NT2/D1 (cell line): Measurements from ENCODE around the gene PRDX5.
A peak's percentile ranks its signal among the peaks of the same experiment; 100 is the strongest.

Experiments used
- DNase-seq: peaks from one replicate; pipeline ENCODE4 v3.0.0-alpha.2; 2011; ENCODE audit warnings: low read depth, low spot score
- H3K27me3 ChIP-seq: 2 replicates; pipeline ENCODE4 v1.6.0; 2011; ENCODE audit warnings: mild to moderate bottlenecking; ENCODE audit not compliant: insufficient read length, insufficient read depth
- H3K36me3 ChIP-seq: 2 replicates; pipeline ENCODE4 v1.6.1; 2011; ENCODE audit warnings: mild to moderate bottlenecking, low read length, mixed read lengths; ENCODE audit not compliant: insufficient read depth, insufficient read length
- H3K4me1 ChIP-seq: 2 replicates; pipeline ENCODE4 v1.5.1; 2011; ENCODE audit not compliant: insufficient read depth, insufficient read length
- H3K4me3 ChIP-seq: 2 replicates; pipeline ENCODE4 v1.5.1; 2011; ENCODE audit warnings: low read depth; ENCODE audit not compliant: insufficient read length
- H3K9ac ChIP-seq: 2 replicates; pipeline ENCODE4 v1.6.0; 2011; ENCODE audit warnings: low read depth; ENCODE audit not compliant: insufficient read length
- H3K9me3 ChIP-seq: 2 replicates; pipeline ENCODE4 v1.5.1; 2011; ENCODE audit warnings: mild to moderate bottlenecking, low read length; ENCODE audit not compliant: insufficient read depth
- SUZ12 ChIP-seq: IDR thresholded peaks from 2 replicates; pipeline ENCODE4 v1.6.1; 2011; ENCODE audit not compliant: insufficient read length, insufficient read depth; ENCODE audit errors: extremely low read depth
- YY1 ChIP-seq: IDR thresholded peaks from 2 replicates; pipeline ENCODE4 v1.6.1; 2011; ENCODE audit not compliant: insufficient read length, insufficient read depth
- ZNF274 ChIP-seq: IDR thresholded peaks from 2 replicates; pipeline ENCODE4 v1.6.1; 2011; ENCODE audit warnings: mild to moderate bottlenecking, low read depth, low read length

Gene PRDX5

DNA sequence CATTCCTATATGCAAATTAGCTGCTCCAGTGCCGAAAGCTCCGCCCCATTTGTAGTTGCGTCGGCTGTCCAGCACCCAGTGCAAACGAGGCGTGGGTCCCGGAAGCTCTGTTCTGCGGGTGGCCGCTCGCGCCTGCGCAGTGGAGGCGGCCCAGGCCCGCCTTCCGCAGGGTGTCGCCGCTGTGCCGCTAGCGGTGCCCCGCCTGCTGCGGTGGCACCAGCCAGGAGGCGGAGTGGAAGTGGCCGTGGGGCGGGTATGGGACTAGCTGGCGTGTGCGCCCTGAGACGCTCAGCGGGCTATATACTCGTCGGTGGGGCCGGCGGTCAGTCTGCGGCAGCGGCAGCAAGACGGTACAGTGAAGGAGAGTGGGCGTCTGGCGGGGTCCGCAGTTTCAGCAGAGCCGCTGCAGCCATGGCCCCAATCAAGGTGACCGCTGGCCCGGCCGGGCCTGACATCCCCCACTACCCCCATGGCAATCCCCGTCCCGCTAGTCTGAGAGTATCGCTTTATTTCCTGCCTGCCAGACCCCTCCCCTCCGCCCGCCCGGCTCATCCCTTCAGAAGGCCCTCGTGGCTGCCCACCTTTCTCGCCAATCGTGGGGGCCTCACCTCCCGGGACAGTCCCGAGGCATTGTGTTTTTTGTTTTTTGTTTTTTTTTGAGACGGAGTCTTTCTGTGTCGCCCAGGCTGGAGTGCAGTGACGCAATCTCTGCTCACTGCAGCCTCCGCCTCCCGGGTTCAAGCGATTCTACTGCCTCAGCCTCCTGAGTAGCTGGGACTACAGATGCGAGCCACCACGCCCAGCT, at the start of gene PRDX5:
Gene PRDX5, plus strand, starts transcription at position 161 of the 805 bp plus-strand sequence. Its CDS starts 95 bp downstream, at position 256.
- DNase-seq, result peak; percentile 90
- H3K27me3 ChIP-seq, result no peaks in the 10 kb centered on the region
- TF ChIP-seq ZNF274, result no peak
- TF ChIP-seq SUZ12, result no peak
- no peak for TF ChIP-seq YY1
- no peaks in the 10 kb centered on the region for H3K9me3 ChIP-seq
- H3K4me1 ChIP-seq, result peaks cover 27% of the 10 kb centered on the region
- peaks cover 73% of the 10 kb centered on the region for H3K36me3 ChIP-seq
- H3K4me3 ChIP-seq, result peak within 1 kb of the TSS; percentile 94
- peak within 1 kb of the TSS; percentile 96 for H3K9ac ChIP-seq

DNA sequence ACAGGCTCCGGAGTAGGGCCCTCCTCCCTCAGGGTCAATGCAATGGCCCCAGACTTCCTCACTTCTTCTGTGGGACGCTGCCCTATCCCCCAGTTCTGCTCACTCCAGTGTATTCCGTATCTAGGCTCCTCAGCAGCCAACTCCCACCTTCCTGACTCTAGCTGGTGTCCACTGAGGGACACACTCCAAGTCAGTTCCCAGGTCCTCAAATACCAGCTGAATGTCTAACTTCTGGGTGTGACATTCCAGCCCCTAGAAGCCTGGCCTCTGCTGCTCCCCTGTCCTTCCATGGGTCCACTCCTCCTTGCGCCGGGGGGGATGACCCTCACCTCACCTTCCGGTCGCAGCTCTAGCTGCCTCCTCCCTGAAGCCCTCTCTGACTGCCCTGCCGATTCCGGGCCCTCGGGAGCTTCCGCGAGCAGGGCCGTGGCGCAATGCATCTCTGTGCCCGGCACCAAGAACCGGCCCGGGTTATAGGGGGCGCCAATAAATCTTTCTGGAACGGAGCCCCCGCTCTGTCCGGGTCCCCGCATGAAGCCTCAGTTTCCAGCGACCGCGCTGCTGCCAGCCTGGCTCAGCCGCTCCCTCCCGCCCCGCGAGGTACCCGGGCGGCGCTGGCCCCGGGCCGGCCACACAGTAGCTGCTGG, 48.9 kb upstream of the PRDX5 start:
- H3K4me3 ChIP-seq, result peak overlapping the region; percentile 95
- H3K27me3 ChIP-seq, result no peaks in the 10 kb centered on the region
- H3K4me1 ChIP-seq, result peaks cover 17% of the 10 kb centered on the region
- peak overlapping the region; percentile 90 for H3K9ac ChIP-seq
- no peaks in the 10 kb centered on the region for H3K9me3 ChIP-seq
- no peak for DNase-seq
- TF ChIP-seq SUZ12 (no peak), ZNF274 (no peak), YY1 (no peak)
- H3K36me3 ChIP-seq, result peaks cover 50% of the 10 kb centered on the region

DNA sequence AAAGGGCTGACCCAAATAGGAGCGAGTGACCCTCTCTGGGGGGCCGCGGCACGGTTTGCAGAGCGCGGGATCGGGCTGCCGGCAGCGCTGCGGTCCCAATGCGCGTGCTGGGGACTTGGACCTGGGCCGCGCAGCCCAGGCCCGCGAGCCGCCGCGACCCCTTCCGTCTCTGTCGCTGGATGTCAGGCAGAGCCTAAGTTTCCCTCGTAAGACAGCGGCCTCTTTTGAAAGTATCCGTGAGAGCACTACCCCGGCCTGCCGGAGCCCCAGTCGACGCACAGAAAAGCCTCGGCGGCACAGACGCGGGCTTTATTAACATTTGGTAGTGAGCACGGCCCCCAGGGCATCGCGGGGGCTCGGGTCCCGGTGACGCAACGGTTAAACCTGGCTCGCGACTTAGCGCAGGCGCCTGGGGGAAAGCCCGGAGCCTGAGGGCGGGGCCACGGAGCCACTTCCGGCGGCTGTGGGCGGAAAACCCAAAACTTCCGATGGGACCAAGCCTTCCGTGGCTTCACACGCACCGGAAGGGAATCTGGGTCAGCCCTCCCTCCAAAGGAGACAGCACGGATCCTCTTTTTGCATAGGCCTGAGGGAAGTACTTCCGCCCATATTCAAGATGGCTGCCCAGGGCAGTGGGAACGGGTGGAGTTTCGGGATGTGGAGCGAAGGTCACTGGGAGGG, 48.2 kb upstream of the PRDX5 start:
- peak; percentile 99 for TF ChIP-seq YY1
- TF ChIP-seq SUZ12, result no peak
- no peak for TF ChIP-seq ZNF274
- H3K27me3 ChIP-seq, result no peaks in the 10 kb centered on the region
- peak overlapping the region; percentile 90 for H3K9ac ChIP-seq
- no peaks in the 10 kb centered on the region for H3K9me3 ChIP-seq
- H3K36me3 ChIP-seq, result peaks cover 43% of the 10 kb centered on the region
- peak overlapping the region; percentile 95 for H3K4me3 ChIP-seq
- peak; percentile 99 for DNase-seq
- H3K4me1 ChIP-seq, result peaks cover 14% of the 10 kb centered on the region

DNA sequence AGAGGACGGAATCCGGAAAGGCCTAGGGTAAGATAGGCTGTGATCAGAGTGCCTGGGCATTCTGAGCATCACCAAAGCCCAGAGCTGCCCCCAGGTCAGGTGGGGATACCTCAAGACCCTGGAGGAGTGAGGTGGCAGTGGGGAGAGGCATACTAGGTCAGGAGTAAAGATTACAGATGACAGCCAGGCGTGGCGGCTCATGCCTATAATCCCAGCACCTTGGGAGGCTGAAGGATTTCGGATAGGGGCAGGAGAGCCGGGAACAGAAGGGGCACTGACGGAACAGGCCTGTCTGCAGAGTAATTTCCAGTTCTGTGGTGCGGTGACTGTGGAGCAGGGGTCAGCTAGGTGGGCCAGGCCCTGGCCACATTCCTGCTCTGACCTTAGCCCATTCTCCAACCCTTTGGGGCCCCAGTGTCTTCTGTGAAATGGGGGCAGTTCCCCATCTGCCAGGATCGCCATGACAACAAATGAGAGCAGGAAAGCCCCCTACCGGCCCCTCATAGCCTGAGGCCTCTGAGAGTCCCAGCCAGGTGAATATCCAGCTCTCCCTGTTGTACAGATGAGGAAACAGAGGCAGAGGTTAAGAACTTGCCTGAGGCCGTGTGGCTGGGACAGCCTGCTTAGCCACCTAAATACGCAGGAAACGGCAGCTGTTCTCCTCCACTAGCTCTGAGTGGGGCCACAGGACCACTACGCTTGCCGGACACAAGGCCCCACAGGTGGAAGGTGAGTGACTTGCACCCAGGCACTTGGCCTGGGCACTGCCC, 42.7 kb upstream of the PRDX5 start:
- TF ChIP-seq SUZ12 (no peak), YY1 (no peak), ZNF274 (no peak)
- H3K9me3 ChIP-seq, result no peaks in the 10 kb centered on the region
- peaks cover 44% of the 10 kb centered on the region for H3K36me3 ChIP-seq
- peaks cover 27% of the 10 kb centered on the region for H3K4me1 ChIP-seq
- no peaks in the 10 kb centered on the region for H3K27me3 ChIP-seq
- H3K9ac ChIP-seq, result peak overlapping the region; percentile 23
- H3K4me3 ChIP-seq, result no peak overlapping the region
- no peak for DNase-seq

DNA sequence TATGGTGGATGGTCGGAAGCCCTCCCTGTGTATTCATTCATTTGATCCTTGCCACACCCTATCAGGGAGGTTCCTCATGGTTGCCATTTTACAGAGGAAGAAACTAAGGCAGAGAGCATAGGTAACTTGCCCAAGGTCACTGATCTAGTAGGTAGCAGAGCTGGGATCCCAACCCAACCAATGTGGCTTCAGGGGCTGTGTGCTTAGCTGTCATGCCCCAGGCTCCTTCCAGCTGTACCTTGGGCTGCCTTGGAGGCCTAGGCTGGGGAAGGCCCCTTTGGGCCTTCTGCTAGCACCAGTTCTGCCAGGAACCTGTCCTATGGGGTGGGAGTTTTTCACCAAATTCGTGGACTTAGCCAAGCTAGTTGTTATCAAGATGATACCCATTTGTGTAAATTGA, 42.1 kb upstream of the PRDX5 start:
- H3K9ac ChIP-seq, result peak overlapping the region; percentile 23

DNA sequence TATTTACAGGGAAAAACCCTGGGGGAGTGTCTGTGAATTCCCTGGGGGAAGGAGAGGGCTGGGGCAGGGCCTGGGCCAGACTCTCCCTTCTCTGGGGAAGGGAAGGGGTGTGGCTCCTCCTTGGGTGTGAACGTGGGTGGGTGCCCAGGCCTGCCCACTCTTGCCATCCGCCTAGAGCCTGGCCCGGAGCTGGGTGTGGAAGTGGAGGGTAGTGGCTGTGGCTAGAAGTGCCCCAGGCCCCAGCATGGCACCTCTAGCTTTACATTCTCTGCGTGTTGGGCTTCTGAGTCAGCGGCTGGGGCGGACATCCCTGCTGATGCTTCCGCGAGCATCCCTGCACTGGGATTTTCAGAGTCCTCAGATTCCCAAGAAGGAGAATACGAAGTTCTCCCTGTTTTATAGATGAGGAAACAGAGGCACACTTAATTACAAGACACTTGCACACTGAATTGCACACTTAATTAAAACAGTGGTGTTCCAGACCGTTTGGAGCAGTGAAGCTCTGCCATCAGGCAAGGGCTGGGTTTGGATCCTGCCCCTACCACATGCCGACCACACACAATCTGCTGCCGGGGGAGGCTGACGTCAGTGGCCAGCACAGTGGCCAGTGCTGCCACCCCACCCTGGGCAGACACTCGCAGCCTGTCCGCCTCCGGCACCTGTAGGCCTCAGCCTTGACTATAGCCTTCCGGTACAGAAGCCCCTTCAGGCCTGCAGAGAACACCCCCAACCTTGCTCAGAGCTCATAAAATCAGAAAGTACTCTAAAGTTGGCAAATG, 41.1 kb upstream of the PRDX5 start:
- no peak overlapping the region for H3K9ac ChIP-seq
- no peaks in the 10 kb centered on the region for H3K27me3 ChIP-seq
- TF ChIP-seq ZNF274 (no peak), YY1 (no peak), SUZ12 (no peak)
- H3K9me3 ChIP-seq, result no peaks in the 10 kb centered on the region
- H3K4me3 ChIP-seq, result no peak overlapping the region
- DNase-seq, result no peak
- peaks cover 27% of the 10 kb centered on the region for H3K4me1 ChIP-seq
- peaks cover 47% of the 10 kb centered on the region for H3K36me3 ChIP-seq

More for the DNA sequence above, 42.1 kb upstream of the PRDX5 start:
- Histone ChIP-seq H3K9me3 (no peaks in the 10 kb centered on the region), H3K36me3 (peaks cover 44% of the 10 kb centered on the region), H3K4me3 (no peak overlapping the region), H3K27me3 (no peaks in the 10 kb centered on the region), H3K4me1 (peaks cover 27% of the 10 kb centered on the region)
- no peak for DNase-seq
- TF ChIP-seq SUZ12, result no peak
- no peak for TF ChIP-seq ZNF274
